ENCODE data around the gene ARMC3.

The ARMC3 gene

GRCh38 chr10:22959292-22959691 lies 31.4 kb downstream of the ARMC3 start:
- TF ChIP-seq ZNF274 (IDR thresholded peaks at IDR 0.05; ENCODE audit: low read depth, low read length): no peak
- no peak for TF ChIP-seq YY1 (IDR thresholded peaks at IDR 0.05; ENCODE audit: insufficient read depth, insufficient read length)
- TF ChIP-seq SUZ12 (IDR thresholded peaks at IDR 0.05; ENCODE audit: extremely low read depth, insufficient read depth, insufficient read length): no peak
- Histone ChIP-seq H3K9me3 (ENCODE audit: insufficient read depth, low read length) (no peaks in the 10 kb centered on the region), H3K36me3 (ENCODE audit: insufficient read depth, insufficient read length, low read length) (no peaks in the 10 kb centered on the region), H3K9ac (ENCODE audit: insufficient read length, low read depth) (no peak overlapping the region), H3K4me3 (ENCODE audit: insufficient read length, low read depth) (no peak overlapping the region), H3K27me3 (ENCODE audit: insufficient read depth, insufficient read length) (no peaks in the 10 kb centered on the region), H3K4me1 (ENCODE audit: insufficient read depth, insufficient read length) (no peaks in the 10 kb centered on the region)
- DNase-seq (ENCODE audit: low read depth, low spot score): no peak

DNA sequence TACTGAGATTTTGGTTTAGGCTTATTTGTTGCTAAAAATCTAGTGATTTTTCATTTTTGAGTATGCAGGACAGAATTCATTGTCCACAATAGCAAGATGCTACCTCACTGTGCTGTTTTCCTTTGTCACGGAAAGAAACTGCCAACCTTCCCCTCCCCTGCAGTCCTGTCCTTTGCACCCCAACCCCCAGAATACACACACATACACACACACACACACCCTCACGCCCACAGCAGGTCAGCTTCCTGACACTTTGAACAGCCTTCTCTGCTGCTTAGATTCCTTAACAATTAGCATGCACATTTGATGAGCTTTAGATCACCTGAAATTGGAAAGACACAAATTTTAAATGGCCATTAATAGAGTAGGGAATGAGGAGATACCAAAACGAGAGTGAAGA lies 32.1 kb downstream of the ARMC3 start:
- Histone ChIP-seq H3K4me1 (ENCODE audit: insufficient read depth, insufficient read length) (no peaks in the 10 kb centered on the region), H3K9me3 (ENCODE audit: insufficient read depth, low read length) (no peaks in the 10 kb centered on the region), H3K27me3 (ENCODE audit: insufficient read depth, insufficient read length) (no peaks in the 10 kb centered on the region), H3K4me3 (ENCODE audit: insufficient read length, low read depth) (no peak overlapping the region), H3K36me3 (ENCODE audit: insufficient read depth, insufficient read length, low read length) (no peaks in the 10 kb centered on the region), H3K9ac (ENCODE audit: insufficient read length, low read depth) (no peak overlapping the region)
- TF ChIP-seq SUZ12 (IDR thresholded peaks at IDR 0.05; ENCODE audit: extremely low read depth, insufficient read depth, insufficient read length): no peak
- no peak for TF ChIP-seq YY1 (IDR thresholded peaks at IDR 0.05; ENCODE audit: insufficient read depth, insufficient read length)
- TF ChIP-seq ZNF274 (IDR thresholded peaks at IDR 0.05; ENCODE audit: low read depth, low read length): no peak
- no peak for DNase-seq (ENCODE audit: low read depth, low spot score)

DNA sequence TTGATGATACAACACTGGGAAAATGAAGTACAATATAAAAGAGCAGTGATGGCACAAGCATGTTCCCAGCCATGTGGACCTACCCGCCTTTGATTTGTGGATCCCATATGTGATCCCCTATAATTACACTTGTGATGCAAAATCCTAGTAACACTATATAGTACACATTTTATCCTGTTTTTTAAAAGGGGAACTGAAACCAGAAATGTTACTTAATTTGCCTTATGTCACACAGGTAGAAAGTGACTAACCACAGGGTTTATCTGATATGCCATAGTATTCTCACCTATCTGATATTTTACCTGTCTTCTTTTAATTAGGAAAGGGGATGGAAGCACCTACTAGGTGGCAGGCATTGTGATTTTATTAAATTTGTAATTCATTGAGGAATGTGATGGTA lies 35.0 kb downstream of the ARMC3 start:
- Histone ChIP-seq H3K4me3 (ENCODE audit: insufficient read length, low read depth) (no peak overlapping the region), H3K9ac (ENCODE audit: insufficient read length, low read depth) (no peak overlapping the region), H3K9me3 (ENCODE audit: insufficient read depth, low read length) (no peaks in the 10 kb centered on the region), H3K27me3 (ENCODE audit: insufficient read depth, insufficient read length) (no peaks in the 10 kb centered on the region), H3K36me3 (ENCODE audit: insufficient read depth, insufficient read length, low read length) (no peaks in the 10 kb centered on the region), H3K4me1 (ENCODE audit: insufficient read depth, insufficient read length) (no peaks in the 10 kb centered on the region)
- TF ChIP-seq ZNF274 (IDR thresholded peaks at IDR 0.05; ENCODE audit: low read depth, low read length): no peak
- TF ChIP-seq YY1 (IDR thresholded peaks at IDR 0.05; ENCODE audit: insufficient read depth, insufficient read length): no peak
- no peak for TF ChIP-seq SUZ12 (IDR thresholded peaks at IDR 0.05; ENCODE audit: extremely low read depth, insufficient read depth, insufficient read length)
- no peak for DNase-seq (ENCODE audit: low read depth, low spot score)

DNA sequence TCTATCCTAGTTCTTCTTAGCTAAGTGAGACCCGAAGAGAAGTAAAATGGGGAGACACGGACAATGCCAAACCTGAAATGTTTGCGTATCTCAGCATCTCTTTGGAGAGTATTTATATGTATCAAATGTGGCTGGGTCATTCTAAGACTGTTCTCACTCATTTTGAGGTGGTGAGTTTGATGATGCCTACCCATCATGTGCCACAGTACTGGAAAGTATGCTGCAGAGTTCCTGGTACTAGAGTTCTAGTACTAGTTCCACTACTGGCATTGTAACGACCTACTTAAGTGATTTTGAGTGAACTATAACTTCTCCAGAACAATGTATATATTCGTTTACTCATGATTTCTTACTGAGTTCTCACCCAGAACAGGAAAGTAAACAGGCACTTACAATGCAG lies 41.9 kb downstream of the ARMC3 start:
- Histone ChIP-seq H3K4me1 (ENCODE audit: insufficient read depth, insufficient read length) (no peaks in the 10 kb centered on the region), H3K9ac (ENCODE audit: insufficient read length, low read depth) (no peak overlapping the region), H3K9me3 (ENCODE audit: insufficient read depth, low read length) (no peaks in the 10 kb centered on the region), H3K4me3 (ENCODE audit: insufficient read length, low read depth) (no peak overlapping the region), H3K36me3 (ENCODE audit: insufficient read depth, insufficient read length, low read length) (no peaks in the 10 kb centered on the region), H3K27me3 (ENCODE audit: insufficient read depth, insufficient read length) (no peaks in the 10 kb centered on the region)
- no peak for DNase-seq (ENCODE audit: low read depth, low spot score)
- TF ChIP-seq SUZ12 (IDR thresholded peaks at IDR 0.05; ENCODE audit: extremely low read depth, insufficient read depth, insufficient read length): no peak

GRCh38 chr10:22976534-22976933 lies 48.7 kb downstream of the ARMC3 start:
- H3K9ac ChIP-seq (ENCODE audit: insufficient read length, low read depth): no peak overlapping the region
- no peak overlapping the region for H3K4me3 ChIP-seq (ENCODE audit: insufficient read length, low read depth)
- TF ChIP-seq SUZ12 (IDR thresholded peaks at IDR 0.05; ENCODE audit: extremely low read depth, insufficient read depth, insufficient read length) (no peak), ZNF274 (IDR thresholded peaks at IDR 0.05; ENCODE audit: low read depth, low read length) (no peak), YY1 (IDR thresholded peaks at IDR 0.05; ENCODE audit: insufficient read depth, insufficient read length) (no peak)
- H3K36me3 ChIP-seq (ENCODE audit: insufficient read depth, insufficient read length, low read length): no peaks in the 10 kb centered on the region
- no peaks in the 10 kb centered on the region for H3K9me3 ChIP-seq (ENCODE audit: insufficient read depth, low read length)
- no peaks in the 10 kb centered on the region for H3K27me3 ChIP-seq (ENCODE audit: insufficient read depth, insufficient read length)
- no peak for DNase-seq (ENCODE audit: low read depth, low spot score)
- no peaks in the 10 kb centered on the region for H3K4me1 ChIP-seq (ENCODE audit: insufficient read depth, insufficient read length)

GRCh38 chr10:22977751-22978150 lies 49.9 kb downstream of the ARMC3 start:
- TF ChIP-seq ZNF274 (IDR thresholded peaks at IDR 0.05; ENCODE audit: low read depth, low read length) (no peak), SUZ12 (IDR thresholded peaks at IDR 0.05; ENCODE audit: extremely low read depth, insufficient read depth, insufficient read length) (no peak), YY1 (IDR thresholded peaks at IDR 0.05; ENCODE audit: insufficient read depth, insufficient read length) (no peak)
- Histone ChIP-seq H3K27me3 (ENCODE audit: insufficient read depth, insufficient read length) (no peaks in the 10 kb centered on the region), H3K9me3 (ENCODE audit: insufficient read depth, low read length) (no peaks in the 10 kb centered on the region), H3K4me1 (ENCODE audit: insufficient read depth, insufficient read length) (no peaks in the 10 kb centered on the region), H3K4me3 (ENCODE audit: insufficient read length, low read depth) (no peak overlapping the region), H3K36me3 (ENCODE audit: insufficient read depth, insufficient read length, low read length) (no peaks in the 10 kb centered on the region), H3K9ac (ENCODE audit: insufficient read length, low read depth) (no peak overlapping the region)
- no peak for DNase-seq (ENCODE audit: low read depth, low spot score)

GRCh38 chr10:22978287-22978686 lies 50.4 kb downstream of the ARMC3 start:
- TF ChIP-seq YY1 (IDR thresholded peaks at IDR 0.05; ENCODE audit: insufficient read depth, insufficient read length) (no peak), ZNF274 (IDR thresholded peaks at IDR 0.05; ENCODE audit: low read depth, low read length) (no peak), SUZ12 (IDR thresholded peaks at IDR 0.05; ENCODE audit: extremely low read depth, insufficient read depth, insufficient read length) (no peak)
- Histone ChIP-seq H3K4me3 (ENCODE audit: insufficient read length, low read depth) (no peak overlapping the region), H3K36me3 (ENCODE audit: insufficient read depth, insufficient read length, low read length) (no peaks in the 10 kb centered on the region), H3K27me3 (ENCODE audit: insufficient read depth, insufficient read length) (no peaks in the 10 kb centered on the region), H3K9ac (ENCODE audit: insufficient read length, low read depth) (no peak overlapping the region), H3K4me1 (ENCODE audit: insufficient read depth, insufficient read length) (no peaks in the 10 kb centered on the region), H3K9me3 (ENCODE audit: insufficient read depth, low read length) (no peaks in the 10 kb centered on the region)
- no peak for DNase-seq (ENCODE audit: low read depth, low spot score)

- Histone ChIP-seq H3K9ac (ENCODE audit: insufficient read length, low read depth) (no peak overlapping the region), H3K9me3 (ENCODE audit: insufficient read depth, low read length) (no peaks in the 10 kb centered on the region), H3K36me3 (ENCODE audit: insufficient read depth, insufficient read length, low read length) (no peaks in the 10 kb centered on the region), H3K4me1 (ENCODE audit: insufficient read depth, insufficient read length) (no peaks in the 10 kb centered on the region), H3K27me3 (ENCODE audit: insufficient read depth, insufficient read length) (no peaks in the 10 kb centered on the region), H3K4me3 (ENCODE audit: insufficient read length, low read depth) (no peak overlapping the region)
- no peak for DNase-seq (ENCODE audit: low read depth, low spot score)
- TF ChIP-seq ZNF274 (IDR thresholded peaks at IDR 0.05; ENCODE audit: low read depth, low read length): no peak
- no peak for TF ChIP-seq SUZ12 (IDR thresholded peaks at IDR 0.05; ENCODE audit: extremely low read depth, insufficient read depth, insufficient read length)
- no peak for TF ChIP-seq YY1 (IDR thresholded peaks at IDR 0.05; ENCODE audit: insufficient read depth, insufficient read length)
Measured at GRCh38 chr10:22978918-22979317, 51.1 kb downstream of the ARMC3 start.

All from NT2/D1 (cell line).